GM12891 (cell line): ENCODE data around the gene ATG12.
"Not testable (repeated sequence)": the region's sequence is repeated elsewhere in the genome, so short reads cannot be mapped to it uniquely, and the experiment has no call there.

Experiments
- DNase-seq: peaks from one replicate; pipeline ENCODE4 v3.0.0; 2011; ENCODE audit warnings: low spot score; ENCODE audit not compliant: insufficient read length
- FAIRE-seq: peaks from 2 replicates; lab custom pipeline; 2011; peaks lifted over from hg19 to GRCh38; lab: Jason Lieb, UNC
- PAX5 ChIP-seq: IDR thresholded peaks from 2 replicates; pipeline ENCODE4 v1.6.1; 2011; ENCODE audit warnings: low read length, moderate library complexity, mild to moderate bottlenecking; ENCODE audit not compliant: insufficient read depth, severe bottlenecking
- POLR2A ChIP-seq: IDR thresholded peaks from 2 replicates; pipeline ENCODE4 v1.6.1; 2011; ENCODE audit warnings: low read depth, low read length, control low read depth
- POLR2AphosphoS5 ChIP-seq: IDR thresholded peaks from 2 replicates; pipeline ENCODE4 v1.6.1; 2011; ENCODE audit warnings: low read depth, low read length, control low read depth
- POU2F2 ChIP-seq: IDR thresholded peaks from 2 replicates; pipeline ENCODE4 v1.6.1; 2011; ENCODE audit warnings: low read depth, mild to moderate bottlenecking, control low read depth, low read length, moderate library complexity
- SPI1 ChIP-seq: IDR thresholded peaks from 2 replicates; pipeline ENCODE4 v1.6.1; 2011; ENCODE audit warnings: low read depth, low read length, control low read depth
- TAF1 ChIP-seq: IDR thresholded peaks from 2 replicates; pipeline ENCODE4 v1.6.1; 2011; ENCODE audit warnings: low read depth, low read length, control low read depth

The ATG12 gene

DNA sequence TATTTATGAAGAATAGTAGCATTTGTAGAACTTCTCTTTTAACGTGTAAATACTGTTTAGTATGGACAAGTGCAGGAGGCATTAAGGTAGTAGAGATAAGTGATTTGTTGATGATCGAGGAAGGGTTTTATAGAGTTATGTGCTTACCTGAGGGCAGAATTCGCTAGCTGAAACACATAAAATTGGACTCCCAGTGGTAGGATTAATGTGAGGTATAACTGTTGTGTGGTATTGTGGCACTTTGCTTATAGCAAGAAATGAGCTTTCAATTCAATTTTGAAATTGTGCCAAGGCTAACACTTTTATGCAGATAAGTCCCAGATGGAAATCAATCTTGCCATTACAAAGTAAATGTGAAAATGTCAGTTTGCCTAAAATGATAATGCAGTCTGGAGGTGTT is 1.6 kb upstream of the ATG12 start:
- DNase-seq (no peak), FAIRE-seq (peak; percentile 57)
- TF ChIP-seq TAF1 = no peak

DNA sequence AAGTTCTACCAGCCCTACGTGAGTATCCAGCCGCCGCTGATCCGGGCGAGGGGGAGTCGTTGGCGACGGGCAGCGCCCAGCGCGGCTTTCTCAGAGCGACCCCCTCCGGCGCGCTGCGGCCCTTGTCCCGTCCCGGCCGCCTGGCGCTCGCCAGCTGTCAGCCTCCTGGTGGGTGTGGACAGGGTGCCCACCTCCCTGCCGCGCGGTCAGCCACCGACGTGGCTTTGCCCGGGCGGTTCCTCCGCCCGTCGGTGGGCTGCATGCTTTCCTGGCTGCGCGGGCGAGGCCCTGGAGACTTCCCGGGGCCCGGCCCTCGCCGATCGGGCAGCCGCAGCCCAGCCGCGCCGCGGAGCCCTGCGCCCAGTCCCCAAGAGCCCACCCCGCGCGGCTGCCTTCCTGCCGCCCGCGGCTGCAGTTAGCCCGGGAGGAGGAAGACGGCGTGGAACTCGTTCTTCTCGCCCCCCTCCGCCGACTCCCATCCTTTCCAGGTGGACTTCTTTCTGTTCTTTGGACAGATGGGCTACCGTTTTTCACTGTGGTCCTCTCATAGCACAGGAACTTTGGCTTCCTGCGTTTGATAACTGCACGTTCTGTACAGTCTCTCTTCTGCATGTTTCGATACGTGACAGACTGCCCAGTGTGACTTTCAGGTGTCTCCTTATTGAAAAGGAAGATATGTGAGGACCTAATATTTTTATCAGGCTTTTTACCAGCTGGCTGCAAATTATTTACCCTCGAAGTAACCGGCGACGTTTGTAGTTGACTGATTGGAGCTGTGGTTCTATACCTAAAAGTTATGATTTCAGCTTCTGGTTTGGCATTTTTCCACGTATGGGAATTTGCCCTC is 947 bp upstream of the ATG12 start:
- DNase-seq (no peak), FAIRE-seq (peak; percentile 16)
- no peak for TF ChIP-seq POLR2A
- TF ChIP-seq TAF1 = no peak
- no peak for TF ChIP-seq PAX5
- no peak for TF ChIP-seq SPI1
- TF ChIP-seq POU2F2 = no peak
- no peak for TF ChIP-seq POLR2AphosphoS5

DNA sequence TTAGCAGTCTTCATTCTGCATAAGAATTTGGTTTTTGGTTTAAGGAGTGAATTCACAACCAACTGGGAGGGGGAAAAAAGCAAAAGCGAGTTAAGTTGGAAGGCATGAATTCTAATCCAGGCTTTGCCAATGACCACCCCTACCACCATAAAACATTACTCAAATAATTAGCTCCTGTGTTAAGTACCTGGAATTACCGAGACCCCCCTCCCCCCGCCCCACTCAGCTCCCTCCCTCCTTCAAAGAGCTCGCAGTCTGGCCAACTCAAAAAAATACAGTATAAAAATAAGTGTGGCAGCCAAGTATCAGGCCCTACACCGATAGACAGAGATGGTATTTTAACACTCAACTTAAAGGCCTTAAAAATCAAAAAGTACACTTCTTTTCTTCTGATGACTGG is 492 bp downstream of the ATG12 start:
- DNase-seq (no peak), FAIRE-seq (no peak)
- TF ChIP-seq TAF1 (no peak), PAX5 (no peak), POU2F2 (no peak), POLR2AphosphoS5 (no peak), SPI1 (no peak), POLR2A (no peak)

DNA sequence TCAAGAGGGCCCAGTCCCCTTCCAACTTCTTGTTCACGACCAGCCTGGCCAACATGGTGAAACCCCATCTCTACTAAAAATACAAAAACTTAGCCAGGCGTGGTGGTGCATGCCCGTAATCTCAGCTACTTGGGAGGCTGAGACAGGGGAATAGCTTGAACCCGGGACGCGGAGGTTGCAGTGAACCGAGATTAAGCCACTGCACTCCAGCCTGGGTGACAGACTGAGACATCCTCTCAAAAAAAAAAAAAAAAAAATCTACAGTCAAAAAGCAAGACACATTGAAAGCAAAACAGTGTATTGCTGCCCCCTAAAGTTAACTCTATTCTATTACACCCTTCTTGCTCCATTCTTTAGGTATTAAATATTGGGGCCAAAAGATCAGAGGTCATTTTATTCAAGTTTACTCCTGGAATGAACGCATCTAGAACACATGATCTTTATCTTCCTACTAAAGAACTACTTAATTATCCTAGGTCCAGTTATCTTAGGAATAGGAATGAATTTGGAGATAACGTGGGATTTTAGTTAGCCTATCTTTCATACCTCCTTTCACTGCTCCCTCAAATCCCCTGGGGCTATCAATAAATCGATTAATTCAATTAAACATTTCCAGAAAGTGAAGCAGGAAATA is 2.4 kb downstream of the ATG12 start:
- FAIRE-seq = peak; percentile 38
- DNase-seq = no peak
- no peak for TF ChIP-seq TAF1
- no peak for TF ChIP-seq PAX5
- TF ChIP-seq POLR2A = no peak
- TF ChIP-seq POU2F2 = no peak
- no peak for TF ChIP-seq SPI1
- no peak for TF ChIP-seq POLR2AphosphoS5

DNA sequence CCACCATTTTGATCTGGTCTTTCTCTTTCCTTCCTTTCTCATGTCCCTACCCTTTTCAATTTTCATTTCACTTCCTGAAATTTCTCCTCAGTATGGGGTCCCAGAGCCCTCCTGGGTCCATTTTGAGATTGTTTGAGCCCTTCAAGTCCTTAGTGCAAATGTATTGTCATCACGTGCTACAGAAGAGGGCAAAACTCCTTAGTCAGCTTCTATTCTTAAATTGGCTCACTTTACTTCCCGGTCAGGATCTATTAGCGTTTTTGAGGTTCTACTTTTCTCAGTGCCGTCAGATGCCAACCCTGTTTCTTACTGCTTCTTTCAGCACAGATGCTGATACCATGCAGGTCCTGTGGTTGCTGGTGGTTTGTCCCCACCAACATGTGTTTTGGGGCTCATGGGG is 5.9 kb downstream of the ATG12 start:
- FAIRE-seq (no peak), DNase-seq (no peak)
- no peak for TF ChIP-seq POLR2A
- no peak for TF ChIP-seq SPI1
- TF ChIP-seq POU2F2 = no peak
- TF ChIP-seq POLR2AphosphoS5 = no peak
- TF ChIP-seq PAX5 = no peak
- no peak for TF ChIP-seq TAF1

DNA sequence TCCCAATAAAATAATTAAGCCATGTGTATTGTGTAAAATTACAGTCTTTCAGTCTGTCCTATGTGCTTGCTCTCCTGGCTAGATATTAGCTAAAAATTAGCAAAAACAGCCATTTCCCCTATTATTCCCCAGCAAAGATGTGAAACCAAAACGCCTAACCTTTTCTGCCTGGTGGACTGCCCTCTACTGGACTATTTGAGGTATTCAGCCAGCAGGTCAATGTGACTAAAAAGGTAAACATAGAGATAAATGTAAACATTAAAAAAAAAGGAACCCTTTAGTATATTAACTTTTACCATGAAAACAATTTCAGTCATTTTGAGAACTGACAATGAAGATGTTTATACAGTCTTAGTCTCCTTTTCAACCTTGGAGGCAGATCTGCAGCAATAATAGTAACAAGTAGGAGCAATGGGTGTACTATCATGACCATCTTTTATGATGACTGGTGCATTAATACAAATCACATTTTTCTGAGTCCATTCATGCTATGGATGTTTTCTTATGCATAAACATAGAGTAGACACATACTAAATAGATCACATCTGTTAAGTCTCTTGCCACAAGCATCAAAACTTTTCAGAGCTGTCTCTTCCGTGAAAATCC is 10.1 kb downstream of the ATG12 start:
- no peak for DNase-seq
- peak; percentile 82 for FAIRE-seq
- TF ChIP-seq POU2F2 (no peak), TAF1 (no peak), PAX5 (no peak), POLR2AphosphoS5 (no peak), SPI1 (no peak), POLR2A (no peak)

DNA sequence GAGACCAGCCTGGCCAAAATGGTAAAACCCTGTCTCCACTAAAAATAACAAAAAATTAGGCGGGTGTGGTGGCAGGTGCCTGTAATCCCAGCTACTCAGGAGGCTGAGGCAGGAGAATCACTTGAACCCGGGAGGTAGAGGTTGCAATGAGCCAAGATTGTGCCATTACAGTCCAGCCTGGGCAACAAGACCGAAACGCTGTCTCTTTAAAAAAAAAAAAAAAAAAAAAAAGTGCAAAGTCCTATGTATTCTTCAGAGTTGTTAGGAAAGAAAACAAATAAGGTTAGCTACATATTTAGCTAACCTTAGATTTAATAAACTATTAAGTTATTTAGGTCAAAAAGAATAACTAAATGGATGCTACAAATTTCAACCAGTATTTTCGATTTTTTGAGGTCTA is 11.5 kb downstream of the ATG12 start:
- no peak for DNase-seq
- no peak for FAIRE-seq
- TF ChIP-seq POLR2A = no peak
- no peak for TF ChIP-seq POLR2AphosphoS5
- no peak for TF ChIP-seq PAX5
- no peak for TF ChIP-seq SPI1
- no peak for TF ChIP-seq POU2F2
- TF ChIP-seq TAF1 = no peak

DNA sequence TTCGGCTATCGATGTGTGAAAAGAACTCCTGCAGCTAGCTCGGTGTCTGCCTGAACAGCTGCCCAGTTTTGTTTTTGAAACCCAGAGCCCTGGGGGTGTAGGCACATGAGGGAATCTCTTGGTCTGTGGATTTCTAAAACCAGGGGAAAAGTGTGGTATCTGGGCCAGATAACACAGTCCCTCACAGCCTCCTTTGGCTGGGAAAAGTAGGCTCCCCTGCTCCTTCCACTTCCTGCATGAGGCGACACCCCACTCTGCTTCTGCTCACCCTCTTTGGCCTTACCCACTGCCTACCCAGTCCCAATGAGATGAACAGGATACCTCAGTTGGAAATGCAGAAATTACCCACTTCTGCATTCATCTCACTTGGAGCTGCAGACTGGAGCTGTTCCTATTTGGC is 15.4 kb downstream of the ATG12 start:
- FAIRE-seq = no peak
- TF ChIP-seq POLR2AphosphoS5 = no peak
- TF ChIP-seq SPI1 = no peak
- no peak for TF ChIP-seq PAX5
- no peak for TF ChIP-seq POLR2A
- no peak for TF ChIP-seq POU2F2
- no peak for TF ChIP-seq TAF1
- DNase-seq = no peak

DNA sequence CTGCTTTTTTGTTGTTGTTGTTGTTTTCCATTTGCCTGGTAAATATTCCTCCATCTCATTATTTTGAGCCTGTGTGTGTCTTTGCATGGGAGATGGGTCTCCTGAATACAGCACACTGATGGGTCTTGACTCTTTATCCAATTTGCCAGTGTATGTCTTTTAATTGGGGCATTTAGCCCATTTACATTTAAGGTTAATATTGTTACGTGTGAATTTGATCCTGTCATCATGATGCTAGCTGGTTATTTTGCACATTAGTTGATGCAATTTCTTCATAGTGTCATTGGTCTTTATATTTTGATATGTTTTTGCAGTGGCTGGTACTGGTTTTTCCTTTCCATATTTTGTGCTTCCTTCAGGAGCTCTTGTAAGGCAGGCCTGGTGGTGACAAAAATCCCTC is 16.4 kb downstream of the ATG12 start:
- FAIRE-seq, DNase-seq: not testable (repeated sequence)

DNA sequence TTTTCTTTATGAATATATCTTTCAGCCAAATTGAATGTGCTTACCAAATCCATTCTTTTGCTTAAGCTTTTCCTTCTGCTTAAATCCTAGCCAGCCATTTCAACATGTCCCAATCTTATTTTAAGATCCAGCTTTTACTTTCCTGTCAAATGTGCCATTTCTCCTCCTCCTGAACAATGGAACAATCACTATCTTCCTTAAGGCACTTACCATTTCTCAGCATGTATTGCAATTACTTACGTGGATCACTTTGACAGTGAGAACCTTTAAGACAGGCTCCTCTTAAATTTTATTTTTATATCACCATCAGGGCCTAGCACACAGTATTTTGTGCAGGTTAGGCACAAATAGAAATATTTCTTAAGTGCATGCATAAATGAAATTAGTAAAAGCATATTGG is 20.5 kb downstream of the ATG12 start:
- FAIRE-seq = no peak
- no peak for TF ChIP-seq TAF1
- TF ChIP-seq PAX5 = no peak
- no peak for TF ChIP-seq POU2F2
- no peak for TF ChIP-seq POLR2AphosphoS5
- TF ChIP-seq POLR2A = no peak
- TF ChIP-seq SPI1 = no peak
- no peak for DNase-seq
